ENCODE results near the gene C1orf35. TPM values are rescaled to one million over a fixed set of nuclear protein-coding genes. Genes with fewer than 3 reads are reported as not detected.

Gene C1orf35
- total and polyA plus RNA-seq, 2 of the 8 experiments (the other 6 are each of a cell fraction or from before 2014, with no cell fraction given): 18.6 to 19.9 TPM

DNA sequence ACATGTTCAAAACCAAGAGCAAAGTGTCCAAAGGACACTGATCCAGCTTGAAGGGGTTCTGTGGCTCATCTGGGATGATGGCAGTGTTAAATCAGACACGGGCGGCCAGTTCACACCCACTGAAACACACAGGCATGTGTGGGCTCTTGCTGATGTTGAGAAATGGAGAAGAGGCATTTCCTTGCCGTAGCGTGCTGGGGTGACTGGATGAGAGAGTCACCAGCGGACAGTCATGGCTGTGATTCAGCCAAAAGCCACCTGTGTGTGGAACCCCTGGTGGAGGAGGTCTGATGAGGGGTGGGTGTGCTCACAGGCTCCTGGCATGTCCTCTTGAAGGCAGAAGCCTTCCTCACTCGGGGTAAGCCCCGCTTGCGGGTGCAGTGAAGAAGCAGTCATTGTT lies 7.2 kb downstream of the C1orf35 start (continued):
- no peak for TF ChIP-seq NANOG (IDR thresholded peaks at IDR 0.05; ENCODE audit: insufficient read depth, low read depth, low read length, poor library complexity, severe bottlenecking)
